Neural progenitor cell (in vitro differentiated cells): Measurements from ENCODE around the gene RRBP1. TPM values are rescaled to one million over a fixed set of nuclear protein-coding genes. Genes with fewer than 3 reads are reported as not detected.

ENCODE experiments used
- DNase-seq: peaks from one replicate; pipeline ENCODE4 v3.0.0-alpha.2; 2016; ENCODE audit warnings: low spot score
- H2AFZ ChIP-seq: fragments of 200-600 bp; sonication (generic); replicated peaks from 2 replicates; pipeline ENCODE4 v1.6.1; 2016; ENCODE audit warnings: antibody characterized with exemption
- H3F3A ChIP-seq: fragments of 200-600 bp; sonication (generic); 2 replicates; pipeline ENCODE4 v1.6.1; 2016; ENCODE audit warnings: antibody characterized with exemption, low read depth
- H3K27ac ChIP-seq: fragments of 200-600 bp; sonication (generic); 2 replicates; pipeline ENCODE4 v1.5.1; 2016; ENCODE audit warnings: mild to moderate bottlenecking
- H3K27me3 ChIP-seq: fragments of 200-600 bp; sonication (generic); 2 replicates; pipeline ENCODE4 v1.6.1; 2016; ENCODE audit warnings: mild to moderate bottlenecking, moderate library complexity
- H3K36me3 ChIP-seq: fragments of 200-600 bp; sonication (generic); 2 replicates; pipeline ENCODE4 v1.5.1; 2016
- H3K4me1 ChIP-seq: fragments of 200-600 bp; sonication (generic); 2 replicates; pipeline ENCODE4 v1.6.1; 2016; ENCODE audit warnings: mixed run types
- H3K4me2 ChIP-seq: fragments of 200-600 bp; sonication (generic); 2 replicates; pipeline ENCODE4 v1.6.1; 2016
- H3K4me3 ChIP-seq: fragments of 200-600 bp; sonication (generic); 2 replicates; pipeline ENCODE4 v1.5.1; 2016
- H3K79me2 ChIP-seq: fragments of 200-600 bp; sonication (generic); 2 replicates; pipeline ENCODE4 v1.6.1; 2016; ENCODE audit warnings: low read depth
- H3K9ac ChIP-seq: fragments of 200-600 bp; sonication (generic); 2 replicates; pipeline ENCODE4 v1.6.1; 2016
- H3K9me3 ChIP-seq: fragments of 200-600 bp; sonication (generic); 2 replicates; pipeline ENCODE4 v1.5.1; 2016; ENCODE audit warnings: low read depth
- H4K20me1 ChIP-seq: fragments of 200-600 bp; sonication (generic); 2 replicates; pipeline ENCODE4 v1.6.1; 2016; ENCODE audit warnings: low read depth
- H3K27ac Mint-ChIP-seq: 3 replicates; pipeline ENCODE4 v1.8.0; 2021; ENCODE audit warnings: mixed read lengths
- H3K27me3 Mint-ChIP-seq: 2 replicates; pipeline ENCODE4 v1.8.0; 2022; ENCODE audit warnings: low read depth, mild to moderate bottlenecking, inconsistent platforms, moderate library complexity, mixed read lengths; ENCODE audit not compliant: insufficient read depth
- H3K36me3 Mint-ChIP-seq: 3 replicates; pipeline ENCODE4 v1.8.0; 2021; ENCODE audit warnings: mixed read lengths
- H3K4me1 Mint-ChIP-seq: 3 replicates; pipeline ENCODE4 v1.8.0; 2021; ENCODE audit warnings: mixed read lengths
- H3K4me3 Mint-ChIP-seq: 3 replicates; pipeline ENCODE4 v1.8.0; 2021; ENCODE audit warnings: mild to moderate bottlenecking, moderate library complexity, mixed read lengths
- H3K9me3 Mint-ChIP-seq: 3 replicates; pipeline ENCODE4 v1.8.0; 2020; ENCODE audit warnings: mixed read lengths
- EZH2 ChIP-seq: fragments of 200-600 bp; sonication (generic); IDR thresholded peaks from 2 replicates; pipeline ENCODE4 v1.6.1; 2017; ENCODE audit warnings: antibody characterized with exemption, mild to moderate bottlenecking, moderate library complexity
- EZH2phosphoT487 ChIP-seq: fragments of 200-600 bp; sonication (generic); IDR thresholded peaks from 2 replicates; pipeline ENCODE4 v1.6.1; 2017; ENCODE audit warnings: antibody characterized with exemption
- total RNA-seq: library from RNA; depleted of rRNA; stranded (reverse); fragments of >200 nt; gene quantifications from 2 replicates; pipeline ENCODE4 v1.2.3, GENCODE V29; 2015; ENCODE audit warnings: low replicate concordance
- TF ChIP-seq, protein P1 (sequence below): fragments of 200-600 bp; sonication (generic); IDR thresholded peaks from 2 replicates; pipeline ENCODE4 v1.5.1; 2017; ENCODE audit warnings: antibody characterized with exemption, mild to moderate bottlenecking

The RRBP1 gene
- total RNA-seq, 1 donor from 2014 or later: 18.2 TPM

DNA sequence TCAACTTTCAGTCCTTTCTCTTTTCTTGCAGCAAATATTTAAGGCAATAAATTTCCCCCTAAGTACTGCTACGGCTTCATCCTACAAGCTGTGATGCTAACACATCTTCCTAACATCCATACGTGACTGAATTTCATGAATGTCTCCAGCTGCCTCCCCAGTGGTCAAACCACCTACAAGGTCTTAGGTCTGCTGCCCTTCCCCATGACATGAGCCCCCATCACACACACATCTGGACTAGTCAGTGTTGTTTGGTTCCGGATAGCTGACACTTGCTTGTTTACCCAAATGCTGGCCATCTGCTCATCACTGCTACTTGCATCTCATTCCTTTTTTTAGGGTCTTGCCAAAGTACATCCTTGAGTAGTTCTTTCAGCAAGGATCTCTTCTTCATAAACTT is 14.6 kb downstream of the RRBP1 start:
- H3K4me3 Mint-ChIP-seq: no peak overlapping the region
- Histone ChIP-seq H3K79me2 (peaks cover 35% of the 10 kb centered on the region), H3K9ac (no peak overlapping the region), H3K27ac (no peak overlapping the region), H3K4me2 (no peak overlapping the region), H3K27me3 (no peaks in the 10 kb centered on the region), H3K36me3 (no peaks in the 10 kb centered on the region), H3F3A (no peaks in the 10 kb centered on the region), H4K20me1 (peaks cover 34% of the 10 kb centered on the region), H3K9me3 (no peaks in the 10 kb centered on the region), H2AFZ (no peak overlapping the region), H3K4me1 (peaks cover 19% of the 10 kb centered on the region), H3K4me3 (no peak overlapping the region)
- DNase-seq: no peak
- H3K27me3 Mint-ChIP-seq: no peaks in the 10 kb centered on the region
- H3K4me1 Mint-ChIP-seq: peaks cover 24% of the 10 kb centered on the region
- H3K27ac Mint-ChIP-seq: no peak overlapping the region
- H3K36me3 Mint-ChIP-seq: peaks cover 14% of the 10 kb centered on the region
- TF ChIP-seq, protein P1, sequence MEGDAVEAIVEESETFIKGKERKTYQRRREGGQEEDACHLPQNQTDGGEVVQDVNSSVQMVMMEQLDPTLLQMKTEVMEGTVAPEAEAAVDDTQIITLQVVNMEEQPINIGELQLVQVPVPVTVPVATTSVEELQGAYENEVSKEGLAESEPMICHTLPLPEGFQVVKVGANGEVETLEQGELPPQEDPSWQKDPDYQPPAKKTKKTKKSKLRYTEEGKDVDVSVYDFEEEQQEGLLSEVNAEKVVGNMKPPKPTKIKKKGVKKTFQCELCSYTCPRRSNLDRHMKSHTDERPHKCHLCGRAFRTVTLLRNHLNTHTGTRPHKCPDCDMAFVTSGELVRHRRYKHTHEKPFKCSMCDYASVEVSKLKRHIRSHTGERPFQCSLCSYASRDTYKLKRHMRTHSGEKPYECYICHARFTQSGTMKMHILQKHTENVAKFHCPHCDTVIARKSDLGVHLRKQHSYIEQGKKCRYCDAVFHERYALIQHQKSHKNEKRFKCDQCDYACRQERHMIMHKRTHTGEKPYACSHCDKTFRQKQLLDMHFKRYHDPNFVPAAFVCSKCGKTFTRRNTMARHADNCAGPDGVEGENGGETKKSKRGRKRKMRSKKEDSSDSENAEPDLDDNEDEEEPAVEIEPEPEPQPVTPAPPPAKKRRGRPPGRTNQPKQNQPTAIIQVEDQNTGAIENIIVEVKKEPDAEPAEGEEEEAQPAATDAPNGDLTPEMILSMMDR: no peak
- TF ChIP-seq EZH2phosphoT487: no peak
- TF ChIP-seq EZH2: no peak
- H3K9me3 Mint-ChIP-seq: no peaks in the 10 kb centered on the region

DNA sequence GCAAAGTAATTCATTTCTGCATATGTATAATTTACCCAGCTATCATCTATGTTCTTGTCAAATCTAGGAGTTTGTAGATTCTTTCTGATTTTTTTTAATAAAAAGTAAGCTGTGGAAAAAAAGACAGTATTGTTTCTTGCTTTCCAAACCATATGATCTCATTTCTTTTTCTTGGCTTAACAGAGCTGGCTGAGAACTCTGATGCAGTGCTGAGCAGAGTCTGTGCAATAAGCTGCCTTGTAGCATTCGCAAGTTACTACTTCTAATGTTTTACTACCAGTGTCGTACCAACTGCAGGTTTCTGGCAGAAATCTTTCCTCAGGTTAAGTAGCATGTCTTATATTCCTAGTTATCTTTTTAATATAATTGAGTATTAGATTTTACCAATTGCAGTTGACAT is 15.6 kb downstream of the RRBP1 start:
- H3K27me3 ChIP-seq: no peaks in the 10 kb centered on the region
- H3F3A ChIP-seq: no peaks in the 10 kb centered on the region
- H3K4me3 Mint-ChIP-seq: no peak overlapping the region
- H3K9me3 Mint-ChIP-seq: no peaks in the 10 kb centered on the region
- H3K27ac ChIP-seq: no peak overlapping the region
- no peaks in the 10 kb centered on the region for H3K36me3 ChIP-seq
- TF ChIP-seq EZH2: no peak
- TF ChIP-seq, protein P1: no peak
- TF ChIP-seq EZH2phosphoT487: no peak
- no peak overlapping the region for H3K27ac Mint-ChIP-seq
- H3K4me2 ChIP-seq: no peak overlapping the region
- H3K79me2 ChIP-seq: peaks cover 31% of the 10 kb centered on the region
- no peaks in the 10 kb centered on the region for H3K9me3 ChIP-seq
- no peaks in the 10 kb centered on the region for H3K27me3 Mint-ChIP-seq
- H3K4me1 ChIP-seq: peaks cover 19% of the 10 kb centered on the region
- H3K36me3 Mint-ChIP-seq: peaks cover 18% of the 10 kb centered on the region
- no peak for DNase-seq
- H4K20me1 ChIP-seq: peaks cover 31% of the 10 kb centered on the region
- no peak overlapping the region for H3K9ac ChIP-seq
- H3K4me3 ChIP-seq: no peak overlapping the region
- H3K4me1 Mint-ChIP-seq: peaks cover 30% of the 10 kb centered on the region
- no peak overlapping the region for H2AFZ ChIP-seq

DNA sequence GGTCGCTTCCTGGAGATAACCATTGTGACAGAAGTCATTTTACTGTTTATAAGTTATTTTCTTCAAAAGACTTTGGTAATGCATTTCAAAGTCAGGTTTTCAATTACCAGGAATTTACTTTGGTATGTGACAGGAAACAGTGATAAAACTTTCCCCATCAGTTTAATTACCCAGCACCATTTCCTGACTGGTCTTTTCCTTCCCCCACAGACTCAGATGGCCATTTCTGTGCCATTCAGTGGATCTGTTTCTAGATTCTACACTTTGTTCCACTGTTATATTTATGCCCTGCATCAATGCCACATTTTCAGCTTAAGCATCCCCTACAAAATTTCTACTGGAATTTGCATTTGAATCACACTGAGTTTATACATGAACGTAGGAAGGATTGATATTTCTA is 16.3 kb downstream of the RRBP1 start:
- H3K4me2 ChIP-seq: no peak overlapping the region
- Mint-ChIP-seq H3K9me3 (no peaks in the 10 kb centered on the region), H3K36me3 (peaks cover 20% of the 10 kb centered on the region), H3K4me1 (peaks cover 30% of the 10 kb centered on the region), H3K27ac (no peak overlapping the region), H3K4me3 (no peak overlapping the region), H3K27me3 (no peaks in the 10 kb centered on the region)
- no peaks in the 10 kb centered on the region for H3K9me3 ChIP-seq
- H3K27me3 ChIP-seq: no peaks in the 10 kb centered on the region
- no peak for DNase-seq
- H2AFZ ChIP-seq: no peak overlapping the region
- H3F3A ChIP-seq: no peaks in the 10 kb centered on the region
- no peak overlapping the region for H3K4me3 ChIP-seq
- H3K9ac ChIP-seq: no peak overlapping the region
- TF ChIP-seq, protein P1: no peak
- no peak for TF ChIP-seq EZH2
- no peak for TF ChIP-seq EZH2phosphoT487
- peaks cover 36% of the 10 kb centered on the region for H3K79me2 ChIP-seq
- peaks cover 31% of the 10 kb centered on the region for H4K20me1 ChIP-seq
- H3K36me3 ChIP-seq: no peaks in the 10 kb centered on the region
- peaks cover 19% of the 10 kb centered on the region for H3K4me1 ChIP-seq
- H3K27ac ChIP-seq: no peak overlapping the region
